ENCODE data around the gene TMEM198. TPM values are rescaled to one million over a fixed set of nuclear protein-coding genes. Genes with fewer than 3 reads are reported as not detected.

TMEM198 gene
- total RNA-seq, 1 donor from 2014 or later = 1.5 TPM

DNA sequence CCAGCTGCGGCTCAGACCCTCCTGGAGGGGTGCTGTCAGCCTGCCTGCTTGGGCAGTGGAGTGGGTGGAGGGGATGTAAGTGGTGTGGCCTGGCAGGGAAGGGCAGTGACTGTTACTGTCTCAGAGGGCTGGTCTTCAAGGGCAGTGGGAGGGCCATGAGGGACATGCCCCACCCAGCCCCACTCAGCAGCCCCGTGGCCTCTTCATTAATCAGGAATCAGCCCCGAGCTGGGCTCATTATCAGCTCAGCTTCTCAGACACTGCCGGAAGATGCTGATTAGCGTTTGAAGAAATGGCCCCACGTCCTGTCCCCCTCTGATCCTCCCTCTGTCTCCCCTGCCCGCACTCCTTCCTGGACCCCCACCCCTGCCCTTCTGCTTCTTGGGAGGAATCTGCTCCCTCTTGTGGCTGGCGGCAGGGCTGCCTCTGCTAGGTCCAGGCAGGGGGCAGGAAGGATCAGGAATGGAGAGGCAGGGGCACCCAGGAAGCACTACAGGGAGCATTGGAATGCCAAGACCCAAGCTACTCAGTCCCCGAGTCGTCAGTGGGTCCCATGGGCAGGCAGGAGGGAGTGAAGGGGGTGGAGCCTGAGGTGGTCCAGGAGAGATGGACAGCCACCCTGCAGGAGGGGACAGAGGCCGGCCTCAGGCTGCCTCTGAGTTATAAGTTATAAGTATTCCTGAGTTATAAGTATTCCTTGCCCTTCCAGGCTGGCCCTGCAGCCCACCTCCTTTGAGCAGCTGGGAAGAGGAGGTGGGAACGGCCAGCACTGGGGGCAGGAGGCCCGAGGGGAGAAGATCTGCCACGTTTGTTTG is 22.6 kb upstream of the TMEM198 start:
- Histone ChIP-seq H3K36me3 (no peaks in the 10 kb centered on the region), H3K27ac (peak overlapping the region; percentile 84), H3K9me3 (no peaks in the 10 kb centered on the region), H3K27me3 (no peaks in the 10 kb centered on the region), H3K4me3 (no peak overlapping the region), H3K4me1 (peaks cover 37% of the 10 kb centered on the region)
- intact Hi-C loops (cut with DNase I) = no loop called here
- TF ChIP-seq, protein P1, sequence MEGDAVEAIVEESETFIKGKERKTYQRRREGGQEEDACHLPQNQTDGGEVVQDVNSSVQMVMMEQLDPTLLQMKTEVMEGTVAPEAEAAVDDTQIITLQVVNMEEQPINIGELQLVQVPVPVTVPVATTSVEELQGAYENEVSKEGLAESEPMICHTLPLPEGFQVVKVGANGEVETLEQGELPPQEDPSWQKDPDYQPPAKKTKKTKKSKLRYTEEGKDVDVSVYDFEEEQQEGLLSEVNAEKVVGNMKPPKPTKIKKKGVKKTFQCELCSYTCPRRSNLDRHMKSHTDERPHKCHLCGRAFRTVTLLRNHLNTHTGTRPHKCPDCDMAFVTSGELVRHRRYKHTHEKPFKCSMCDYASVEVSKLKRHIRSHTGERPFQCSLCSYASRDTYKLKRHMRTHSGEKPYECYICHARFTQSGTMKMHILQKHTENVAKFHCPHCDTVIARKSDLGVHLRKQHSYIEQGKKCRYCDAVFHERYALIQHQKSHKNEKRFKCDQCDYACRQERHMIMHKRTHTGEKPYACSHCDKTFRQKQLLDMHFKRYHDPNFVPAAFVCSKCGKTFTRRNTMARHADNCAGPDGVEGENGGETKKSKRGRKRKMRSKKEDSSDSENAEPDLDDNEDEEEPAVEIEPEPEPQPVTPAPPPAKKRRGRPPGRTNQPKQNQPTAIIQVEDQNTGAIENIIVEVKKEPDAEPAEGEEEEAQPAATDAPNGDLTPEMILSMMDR (IDR thresholded peaks at IDR 0.05) = peak; percentile 9 to 48 (median 28)
- TF ChIP-seq POLR2AphosphoS5 (IDR thresholded peaks at IDR 0.05; ENCODE audit: insufficient read depth in 1 of 2, low read depth in 1 of 2) = peak in 1 of 2 donors; percentile 38
- TF ChIP-seq POLR2A (IDR thresholded peaks at IDR 0.05) = no peak
- DNase-seq (ENCODE audit: extremely low spot score in 2 of 2) = no peak

DNA sequence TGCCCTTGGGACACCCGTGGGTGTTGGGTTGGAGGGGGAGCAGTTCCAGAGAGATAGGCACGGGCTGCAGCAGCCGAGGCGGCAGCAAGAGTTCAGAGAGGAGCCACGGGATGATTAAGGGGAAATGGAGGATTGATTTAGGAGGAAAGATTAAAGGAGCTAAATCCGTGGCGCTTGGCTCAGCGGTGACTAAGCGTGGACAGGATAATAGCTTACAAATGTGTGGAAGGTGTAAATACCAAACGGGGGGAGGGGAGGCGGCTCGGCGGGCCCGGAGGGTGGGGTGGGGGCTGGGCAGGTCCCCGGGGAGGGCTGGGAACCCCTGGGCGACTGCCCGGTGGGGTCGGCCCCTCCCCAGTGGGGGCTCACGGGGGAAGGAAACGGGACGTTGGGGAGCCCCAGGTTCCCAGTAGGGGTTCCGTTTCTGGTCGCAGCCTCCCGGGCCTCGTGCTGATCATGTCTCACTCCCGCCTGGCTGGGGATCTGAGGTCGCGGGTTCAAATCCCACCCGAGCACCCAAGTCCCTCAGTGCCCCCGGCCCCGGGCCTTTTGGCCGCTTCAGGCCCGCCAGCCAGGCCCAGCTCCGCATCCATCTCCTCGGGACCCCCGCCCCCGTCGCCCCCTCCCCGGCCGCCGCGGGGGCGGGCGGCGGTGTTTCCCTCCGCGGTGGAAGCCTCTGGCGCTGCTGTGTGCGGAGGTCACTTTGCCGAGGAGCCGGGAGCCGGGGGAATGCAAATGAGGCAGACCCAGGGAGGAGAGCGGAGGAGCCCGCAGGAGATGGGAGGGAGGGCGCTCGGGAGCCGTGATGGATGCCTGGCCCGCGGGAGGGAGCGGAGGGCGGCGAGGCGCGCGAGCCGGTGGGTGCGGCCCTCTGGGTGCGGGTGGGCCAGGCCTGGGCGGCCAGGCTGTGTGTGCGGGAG is 21.5 kb upstream of the TMEM198 start:
- Histone ChIP-seq H3K9me3 (no peaks in the 10 kb centered on the region), H3K27ac (peak overlapping the region; percentile 84), H3K4me3 (peak overlapping the region; percentile 37 to 60), H3K27me3 (no peaks in the 10 kb centered on the region), H3K36me3 (no peaks in the 10 kb centered on the region), H3K4me1 (peaks cover 35% of the 10 kb centered on the region)
- TF ChIP-seq POLR2AphosphoS5 (IDR thresholded peaks at IDR 0.05; ENCODE audit: insufficient read depth in 1 of 2, low read depth in 1 of 2) (no peak), POLR2A (IDR thresholded peaks at IDR 0.05) (no peak)
- TF ChIP-seq, protein P1 (IDR thresholded peaks at IDR 0.05) = no peak
- intact Hi-C loops (cut with DNase I) = no loop called here
- no peak for DNase-seq (ENCODE audit: extremely low spot score in 2 of 2)

DNA sequence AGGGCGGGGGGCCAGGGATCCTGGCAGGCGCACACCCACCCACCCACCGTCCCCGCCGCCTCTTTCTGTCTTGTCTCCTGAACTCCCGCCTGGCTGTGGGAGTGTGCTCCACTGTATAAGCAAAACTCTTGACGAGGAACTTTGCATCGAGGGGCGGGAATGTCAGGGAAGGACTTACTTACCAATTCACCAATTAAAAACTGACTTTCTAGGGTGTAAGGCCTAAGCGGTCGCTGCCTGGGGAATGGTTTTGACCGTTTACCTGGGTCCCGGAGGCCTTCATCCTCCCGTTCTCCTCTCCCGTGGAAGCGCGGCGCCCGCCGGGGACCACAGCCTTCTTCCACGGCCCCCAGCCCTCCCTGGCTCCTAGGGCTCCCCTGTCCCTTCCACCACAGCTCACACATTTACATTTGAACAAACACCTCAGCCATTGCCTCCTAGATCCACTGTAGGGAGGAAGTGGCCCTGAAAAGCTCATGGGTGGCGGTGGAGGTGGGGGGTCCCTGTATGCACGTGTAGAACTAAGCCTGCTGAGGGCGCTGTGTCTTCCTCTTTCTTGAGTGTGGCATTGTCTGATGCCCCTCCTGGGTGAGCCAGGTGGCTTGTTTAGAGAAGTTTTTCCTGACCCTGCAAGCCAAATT is 20.7 kb upstream of the TMEM198 start:
- TF ChIP-seq POLR2A (IDR thresholded peaks at IDR 0.05) (no peak), POLR2AphosphoS5 (IDR thresholded peaks at IDR 0.05; ENCODE audit: insufficient read depth in 1 of 2, low read depth in 1 of 2) (no peak)
- TF ChIP-seq, protein P1 (IDR thresholded peaks at IDR 0.05) = no peak
- Histone ChIP-seq H3K36me3 (no peaks in the 10 kb centered on the region), H3K4me1 (peaks cover 30% of the 10 kb centered on the region), H3K27me3 (no peaks in the 10 kb centered on the region), H3K27ac (peak overlapping the region; percentile 84), H3K4me3 (peak overlapping the region; percentile 37 to 60), H3K9me3 (no peaks in the 10 kb centered on the region)
- no peak for DNase-seq (ENCODE audit: extremely low spot score in 2 of 2)
- intact Hi-C loops (cut with DNase I) = no loop called here

DNA sequence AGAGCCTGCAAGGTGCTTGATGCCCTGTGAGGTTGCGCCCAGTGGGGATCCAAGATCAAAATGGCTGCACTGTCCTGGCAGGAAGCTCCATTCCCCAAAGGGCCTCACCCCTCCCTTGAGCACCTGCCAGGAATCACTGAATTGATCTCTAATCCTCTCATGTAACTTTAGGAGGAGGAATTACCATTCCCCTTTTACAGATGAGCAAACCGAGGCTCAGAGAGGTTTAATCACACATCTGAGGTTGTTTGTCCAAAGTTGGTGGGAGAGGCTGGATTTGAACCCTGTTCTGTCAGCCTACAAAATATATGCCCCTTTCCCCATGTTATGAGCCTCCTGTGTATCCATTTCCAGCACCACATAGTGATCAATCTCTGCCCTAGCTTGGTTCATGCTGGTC is 19.0 kb upstream of the TMEM198 start:
- Histone ChIP-seq H3K27me3 (no peaks in the 10 kb centered on the region), H3K9me3 (no peaks in the 10 kb centered on the region), H3K36me3 (no peaks in the 10 kb centered on the region), H3K4me1 (peaks cover 30% of the 10 kb centered on the region), H3K4me3 (no peak overlapping the region), H3K27ac (no peak overlapping the region)
- intact Hi-C loops (cut with DNase I) = loop anchor here (5.0 kb wide), 1 partner anchor 53 kb away; no protein-coding TSS in a partner anchor
- no peak for DNase-seq (ENCODE audit: extremely low spot score in 2 of 2)
- TF ChIP-seq, protein P1 (IDR thresholded peaks at IDR 0.05) = no peak
- TF ChIP-seq POLR2A (IDR thresholded peaks at IDR 0.05) (no peak), POLR2AphosphoS5 (IDR thresholded peaks at IDR 0.05; ENCODE audit: insufficient read depth in 1 of 2, low read depth in 1 of 2) (no peak)

All from vagina (tissue), 2 donors.